HG02642 (cell line): ENCODE data around the gene HPCAL4.

ENCODE experiments used
- ATAC-seq: cut with Tn5 transposase; IDR thresholded peaks from one replicate; pipeline ENCODE4 v1.9.1; 2021; ENCODE audit warnings: mild to moderate bottlenecking; ENCODE audit not compliant: unreplicated experiment, poor library complexity

HPCAL4 gene

GRCh38 chr1:39691383-39692151 is at the start of gene HPCAL4:
HPCAL4 (minus strand) TSS chr1:39691433; CDS start chr1:39684603, 6,830 bp downstream.
- ATAC-seq = peak; percentile 85

GRCh38 chr1:39738622-39739366 is 47.6 kb upstream of the HPCAL4 start, which contains the start of gene PPIE:
PPIE (plus strand) TSS chr1:39738882; CDS start chr1:39738901, 19 bp downstream.
- ATAC-seq = peak; percentile 86

- no peak for ATAC-seq
Observed at GRCh38 chr1:39737546-39738169, 46.4 kb upstream of the HPCAL4 start.

GRCh38 chr1:39735731-39736130 is 44.5 kb upstream of the HPCAL4 start:
- no peak for ATAC-seq

- no peak for ATAC-seq
Observed at GRCh38 chr1:39733161-39733560, 41.9 kb upstream of the HPCAL4 start.

GRCh38 chr1:39732730-39733129 is 41.5 kb upstream of the HPCAL4 start:
- ATAC-seq = no peak

- no peak for ATAC-seq
Observed at GRCh38 chr1:39729842-39730241, 38.6 kb upstream of the HPCAL4 start.

GRCh38 chr1:39729030-39729429 is 37.8 kb upstream of the HPCAL4 start:
- ATAC-seq = no peak

- no peak for ATAC-seq
Observed at GRCh38 chr1:39727932-39728317, 36.7 kb upstream of the HPCAL4 start.

- ATAC-seq = no peak
Observed at GRCh38 chr1:39727221-39727931, 36.1 kb upstream of the HPCAL4 start.

GRCh38 chr1:39726600-39726999 is 35.4 kb upstream of the HPCAL4 start:
- ATAC-seq = no peak

GRCh38 chr1:39722495-39722894 is 31.3 kb upstream of the HPCAL4 start:
- ATAC-seq = no peak

GRCh38 chr1:39721664-39722063 is 30.4 kb upstream of the HPCAL4 start:
- no peak for ATAC-seq

- no peak for ATAC-seq
Observed at GRCh38 chr1:39720094-39720999, 29.1 kb upstream of the HPCAL4 start.

- no peak for ATAC-seq
Observed at GRCh38 chr1:39717809-39718208, 26.6 kb upstream of the HPCAL4 start.

- ATAC-seq = no peak
Observed at GRCh38 chr1:39713557-39713956, 22.3 kb upstream of the HPCAL4 start.

- no peak for ATAC-seq
Observed at GRCh38 chr1:39711966-39712340, 20.7 kb upstream of the HPCAL4 start.

- ATAC-seq = no peak
Observed at GRCh38 chr1:39711104-39711965, 20.1 kb upstream of the HPCAL4 start.

- no peak for ATAC-seq
Observed at GRCh38 chr1:39707506-39707905, 16.3 kb upstream of the HPCAL4 start.
